ENCODE measurements around the gene DENND10.
A peak's percentile ranks its signal among the peaks of the same experiment; 100 is the strongest.
"Not testable (repeated sequence)": the region's sequence is repeated elsewhere in the genome, so short reads cannot be mapped to it uniquely, and the experiment has no call there.

Gene DENND10

GRCh38 chr10:119087271-119087882 lies 16.5 kb upstream of the DENND10 start:
- H3K4me3 ChIP-seq (ENCODE audit: low read length) = no peak overlapping the region
- no peak for TF ChIP-seq CTCF (IDR thresholded peaks at IDR 0.05; ENCODE audit: insufficient read depth, low read depth, low read length, missing control alignments)
- peak; percentile 30 for DNase-seq (ENCODE audit: low read depth)

- no peak for DNase-seq (ENCODE audit: low read depth)
- no peak overlapping the region for H3K4me3 ChIP-seq (ENCODE audit: low read length)
- TF ChIP-seq CTCF (IDR thresholded peaks at IDR 0.05; ENCODE audit: insufficient read depth, low read depth, low read length, missing control alignments) = no peak
Measured at GRCh38 chr10:119090026-119090795, 13.7 kb upstream of the DENND10 start.

GRCh38 chr10:119090968-119091367 lies 12.9 kb upstream of the DENND10 start:
- peak; percentile 90 for DNase-seq (ENCODE audit: low read depth)
- no peak overlapping the region for H3K4me3 ChIP-seq (ENCODE audit: low read length)
- TF ChIP-seq CTCF (IDR thresholded peaks at IDR 0.05; ENCODE audit: insufficient read depth, low read depth, low read length, missing control alignments) = no peak

GRCh38 chr10:119095640-119096039 lies 8.3 kb upstream of the DENND10 start:
- no peak for TF ChIP-seq CTCF (IDR thresholded peaks at IDR 0.05; ENCODE audit: insufficient read depth, low read depth, low read length, missing control alignments)
- no peak overlapping the region for H3K4me3 ChIP-seq (ENCODE audit: low read length)
- DNase-seq (ENCODE audit: low read depth) = no peak

GRCh38 chr10:119096641-119097415 lies 7.1 kb upstream of the DENND10 start:
- not testable (repeated sequence) for DNase-seq (ENCODE audit: low read depth); H3K4me3 ChIP-seq (ENCODE audit: low read length)

GRCh38 chr10:119098576-119098975 lies 5.3 kb upstream of the DENND10 start:
- no peak for DNase-seq (ENCODE audit: low read depth)
- no peak overlapping the region for H3K4me3 ChIP-seq (ENCODE audit: low read length)
- no peak for TF ChIP-seq CTCF (IDR thresholded peaks at IDR 0.05; ENCODE audit: insufficient read depth, low read depth, low read length, missing control alignments)
